Neutrophil (primary cell): Measurements from ENCODE around the gene LRMDA.

Experiments
- H3K27ac ChIP-seq: fragments of 200-600 bp; sonication (generic); 2 replicates; pipeline ENCODE4 v1.5.1; 2016; ENCODE audit warnings: mild to moderate bottlenecking, moderate library complexity
- H3K27me3 ChIP-seq: fragments of 200-600 bp; sonication (generic); 2 replicates; pipeline ENCODE4 v1.6.0; 2016; ENCODE audit warnings: mild to moderate bottlenecking
- H3K36me3 ChIP-seq: fragments of 200-600 bp; sonication (generic); 2 replicates; pipeline ENCODE4 v1.5.1; 2017
- H3K4me1 ChIP-seq, 2 experiments: fragments of 200-600 bp in 1 of 2; sonication (generic) in 1 of 2; 1 replicate in 1 of 2; 2 replicates in 1 of 2; pipeline versions ENCODE4 v1.5.1 to v1.6.1; 2013 to 2016; ENCODE audit warnings: low read depth in 1 of 2, low read length in 1 of 2, mild to moderate bottlenecking in 1 of 2, moderate library complexity in 1 of 2; ENCODE audit not compliant: control insufficient read depth in 1 of 2, insufficient read depth in 1 of 2
- H3K4me3 ChIP-seq, 2 experiments: fragments of 200-600 bp in 1 of 2; sonication (generic) in 1 of 2; 1 replicate in 1 of 2; 2 replicates in 1 of 2; pipeline ENCODE4 v1.5.1; 2013 to 2016; ENCODE audit warnings: low read depth in 1 of 2, low read length in 1 of 2, mild to moderate bottlenecking in 1 of 2, moderate library complexity in 1 of 2
- H3K9me3 ChIP-seq: fragments of 200-600 bp; sonication (generic); 2 replicates; pipeline ENCODE4 v1.5.1; 2016
- CTCF ChIP-seq: fragments of 200-600 bp; sonication (generic); IDR thresholded peaks from 2 replicates; pipeline ENCODE4 v1.5.1; 2016; ENCODE audit warnings: antibody characterized with exemption

The LRMDA gene

GRCh38 chr10:76557366-76557765 is 1125.9 kb downstream of the LRMDA start:
- Histone ChIP-seq H3K9me3 (no peaks in the 10 kb centered on the region), H3K36me3 (no peaks in the 10 kb centered on the region), H3K27ac (no peak overlapping the region), H3K4me1 (no peaks in the 10 kb centered on the region), H3K27me3 (no peaks in the 10 kb centered on the region), H3K4me3 (no peak overlapping the region)
- TF ChIP-seq CTCF: no peak

- TF ChIP-seq CTCF: no peak
Observed at GRCh38 chr10:76558586-76558985, 1127.2 kb downstream of the LRMDA start.

DNA sequence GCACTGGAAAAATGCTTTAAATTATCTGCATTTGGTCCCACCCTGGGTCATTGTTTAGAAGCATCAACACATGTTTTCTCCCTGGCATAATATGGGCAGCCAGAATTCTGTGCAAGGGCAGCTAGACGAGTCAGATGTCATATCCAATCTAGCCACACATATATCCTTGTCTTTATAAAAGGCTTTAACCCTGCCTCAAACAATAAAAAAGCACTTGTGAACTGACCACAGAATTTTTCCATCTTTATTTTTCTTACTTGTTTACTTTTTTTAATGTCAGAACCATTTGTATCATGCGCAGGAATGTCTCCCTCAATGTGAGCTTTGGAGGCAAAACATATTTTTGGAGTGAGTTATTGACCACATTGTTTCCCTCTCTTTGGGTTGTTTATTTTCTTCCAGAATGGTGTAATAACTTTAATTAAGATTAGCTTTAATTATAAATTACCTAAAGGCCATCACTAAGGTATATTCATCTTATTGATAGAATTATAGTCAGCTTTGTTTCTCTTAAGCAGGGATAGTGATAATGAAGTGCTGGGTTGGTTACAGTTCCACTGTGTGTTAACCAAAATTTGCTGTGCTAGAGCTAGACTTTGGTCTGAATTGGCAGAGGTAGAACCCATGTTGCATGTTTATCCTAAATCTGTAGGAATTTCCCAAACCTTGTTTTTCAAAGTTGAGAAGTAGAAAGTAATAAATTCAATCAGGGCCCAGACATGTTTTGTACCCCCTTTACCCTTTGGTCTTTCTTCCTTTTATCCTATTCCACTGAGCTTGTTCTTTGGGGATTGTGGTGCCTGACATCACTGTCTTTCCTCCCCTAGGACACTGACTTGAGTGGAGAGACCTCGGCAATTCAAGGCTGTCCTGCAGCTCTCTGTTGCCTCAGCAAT is 1127.8 kb downstream of the LRMDA start:
- H3K27me3 ChIP-seq: no peaks in the 10 kb centered on the region
- H3K27ac ChIP-seq: no peak overlapping the region
- no peak overlapping the region for H3K4me3 ChIP-seq
- no peaks in the 10 kb centered on the region for H3K9me3 ChIP-seq
- no peaks in the 10 kb centered on the region for H3K4me1 ChIP-seq
- no peak for TF ChIP-seq CTCF
- no peaks in the 10 kb centered on the region for H3K36me3 ChIP-seq

More at GRCh38 chr10:76558586-76558985, 1127.2 kb downstream of the LRMDA start:
- H3K36me3 ChIP-seq: no peaks in the 10 kb centered on the region
- H3K27ac ChIP-seq: no peak overlapping the region
- H3K9me3 ChIP-seq: no peaks in the 10 kb centered on the region
- no peaks in the 10 kb centered on the region for H3K4me1 ChIP-seq
- H3K4me3 ChIP-seq: no peak overlapping the region
- no peaks in the 10 kb centered on the region for H3K27me3 ChIP-seq

DNA sequence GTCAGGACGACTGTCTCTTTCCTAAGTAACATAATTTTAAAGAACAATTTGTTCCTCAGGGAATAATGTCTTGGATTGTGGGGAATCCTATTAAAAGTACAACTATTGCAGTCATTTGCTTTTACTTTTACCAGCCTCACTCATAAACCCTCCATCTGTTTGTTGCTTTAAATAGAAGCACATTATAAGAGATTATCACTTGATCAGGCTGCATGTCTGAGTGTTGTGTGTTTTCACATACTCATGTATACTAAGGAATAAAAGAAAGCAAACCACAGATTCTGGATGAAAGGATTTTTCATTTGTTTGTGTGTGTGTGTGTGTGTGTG is 1128.4 kb downstream of the LRMDA start:
- Histone ChIP-seq H3K4me3 (no peak overlapping the region), H3K27me3 (no peaks in the 10 kb centered on the region), H3K4me1 (no peaks in the 10 kb centered on the region), H3K27ac (no peak overlapping the region), H3K36me3 (no peaks in the 10 kb centered on the region), H3K9me3 (no peaks in the 10 kb centered on the region)
- TF ChIP-seq CTCF: no peak

GRCh38 chr10:76560338-76560737 is 1128.9 kb downstream of the LRMDA start:
- TF ChIP-seq CTCF: no peak
- H3K4me1 ChIP-seq: no peaks in the 10 kb centered on the region
- H3K9me3 ChIP-seq: no peaks in the 10 kb centered on the region
- no peak overlapping the region for H3K4me3 ChIP-seq
- no peaks in the 10 kb centered on the region for H3K36me3 ChIP-seq
- H3K27ac ChIP-seq: no peak overlapping the region
- H3K27me3 ChIP-seq: no peaks in the 10 kb centered on the region
